NB4 (cell line): ENCODE results near the gene RAB11FIP2.

Experiments
- CTCF ChIP-seq: IDR thresholded peaks from one replicate; pipeline ENCODE4 v1.5.1; 2012; ENCODE audit warnings: low read depth, low read length
- MYC ChIP-seq: IDR thresholded peaks from 2 replicates; pipeline ENCODE4 v1.6.1; 2011; ENCODE audit warnings: low read depth, low read length
- POLR2A ChIP-seq: IDR thresholded peaks from 2 replicates; pipeline ENCODE4 v1.6.1; 2011; ENCODE audit warnings: mild to moderate bottlenecking; ENCODE audit not compliant: insufficient read length; ENCODE audit errors: extremely low read depth

- TF ChIP-seq CTCF (no peak), POLR2A (no peak), MYC (no peak)
These were observed 14.2 kb downstream of the RAB11FIP2 start for GRCh38 chr10:118032564-118032963.
